Glutamatergic neuron (in vitro differentiated cells): ENCODE results near the gene MTA3. TPM values are rescaled to one million over a fixed set of nuclear protein-coding genes. Genes with fewer than 3 reads are reported as not detected.
"Not testable (repeated sequence)": the region's sequence is repeated elsewhere in the genome, so short reads cannot be mapped to it uniquely, and the experiment has no call there.

Experiments used
- DNase-seq: peaks from one replicate; pipeline ENCODE4 v3.0.0; 2022
- H3K27ac Mint-ChIP-seq: one replicate; pipeline ENCODE4 v1.8.0; 2020; ENCODE audit warnings: mild to moderate bottlenecking, mixed read lengths, inconsistent platforms; ENCODE audit not compliant: unreplicated experiment
- H3K27me3 Mint-ChIP-seq: one replicate; pipeline ENCODE4 v1.8.0; 2020; ENCODE audit warnings: mild to moderate bottlenecking, moderate library complexity, mixed read lengths, inconsistent platforms; ENCODE audit not compliant: unreplicated experiment
- H3K36me3 Mint-ChIP-seq: one replicate; pipeline ENCODE4 v1.8.0; 2020; ENCODE audit warnings: mild to moderate bottlenecking, mixed read lengths, inconsistent platforms; ENCODE audit not compliant: unreplicated experiment
- H3K4me1 Mint-ChIP-seq: one replicate; pipeline ENCODE4 v1.8.0; 2020; ENCODE audit warnings: mild to moderate bottlenecking, low read depth, mixed read lengths, inconsistent platforms; ENCODE audit not compliant: unreplicated experiment
- H3K4me3 Mint-ChIP-seq: one replicate; pipeline ENCODE4 v1.8.0; 2020; ENCODE audit warnings: mild to moderate bottlenecking, mixed read lengths, inconsistent platforms; ENCODE audit not compliant: unreplicated experiment
- H3K9me3 Mint-ChIP-seq: one replicate; pipeline ENCODE4 v1.8.0; 2020; ENCODE audit warnings: mild to moderate bottlenecking, moderate library complexity, mixed read lengths, inconsistent platforms; ENCODE audit not compliant: unreplicated experiment
- total RNA-seq: library from RNA; stranded (reverse); fragmentation: NEBNext Ultra II Directional; extraction: Animal tissue kit (Norgen Biotek cat#: 25700); gene quantifications from one replicate; pipeline ENCODE4 v1.2.1, GENCODE V29; 2021; ENCODE audit not compliant: unreplicated experiment
- TF ChIP-seq, protein P1 (sequence below): fragments of 200-600 bp; sonication (generic); IDR thresholded peaks from one replicate; pipeline ENCODE4 v1.5.0; 2021; ENCODE audit not compliant: partially characterized antibody, unreplicated experiment

Gene MTA3
- total RNA-seq, 1 donor from 2014 or later = 64.1 TPM

DNA sequence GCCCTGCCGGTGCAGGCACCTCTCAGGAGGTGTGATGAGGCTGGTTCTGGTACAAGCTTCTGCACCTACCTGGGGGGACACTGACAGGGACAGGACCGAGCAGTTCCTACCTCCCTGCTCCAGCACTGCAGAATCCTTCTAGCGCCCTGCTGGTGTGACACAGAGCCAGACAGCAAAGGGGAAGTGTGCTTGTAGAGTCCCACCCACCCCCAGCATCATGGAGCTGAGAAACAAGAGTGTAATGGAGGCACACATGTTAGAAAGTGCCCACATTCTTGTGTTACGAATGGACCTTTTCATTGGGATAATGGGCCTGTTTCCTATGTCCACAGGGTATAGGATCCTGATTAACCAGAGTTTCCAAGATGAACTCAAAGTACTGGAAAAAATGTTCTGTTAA is 157.2 kb downstream of the MTA3 start:
- Mint-ChIP-seq H3K4me1 (no peaks in the 10 kb centered on the region), H3K4me3 (no peak overlapping the region), H3K36me3 (peaks cover 24% of the 10 kb centered on the region), H3K9me3 (peaks cover 6% of the 10 kb centered on the region), H3K27ac (no peak overlapping the region), H3K27me3 (peaks cover 2% of the 10 kb centered on the region)
- TF ChIP-seq, protein P1, sequence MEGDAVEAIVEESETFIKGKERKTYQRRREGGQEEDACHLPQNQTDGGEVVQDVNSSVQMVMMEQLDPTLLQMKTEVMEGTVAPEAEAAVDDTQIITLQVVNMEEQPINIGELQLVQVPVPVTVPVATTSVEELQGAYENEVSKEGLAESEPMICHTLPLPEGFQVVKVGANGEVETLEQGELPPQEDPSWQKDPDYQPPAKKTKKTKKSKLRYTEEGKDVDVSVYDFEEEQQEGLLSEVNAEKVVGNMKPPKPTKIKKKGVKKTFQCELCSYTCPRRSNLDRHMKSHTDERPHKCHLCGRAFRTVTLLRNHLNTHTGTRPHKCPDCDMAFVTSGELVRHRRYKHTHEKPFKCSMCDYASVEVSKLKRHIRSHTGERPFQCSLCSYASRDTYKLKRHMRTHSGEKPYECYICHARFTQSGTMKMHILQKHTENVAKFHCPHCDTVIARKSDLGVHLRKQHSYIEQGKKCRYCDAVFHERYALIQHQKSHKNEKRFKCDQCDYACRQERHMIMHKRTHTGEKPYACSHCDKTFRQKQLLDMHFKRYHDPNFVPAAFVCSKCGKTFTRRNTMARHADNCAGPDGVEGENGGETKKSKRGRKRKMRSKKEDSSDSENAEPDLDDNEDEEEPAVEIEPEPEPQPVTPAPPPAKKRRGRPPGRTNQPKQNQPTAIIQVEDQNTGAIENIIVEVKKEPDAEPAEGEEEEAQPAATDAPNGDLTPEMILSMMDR = no peak
- DNase-seq = no peak

DNA sequence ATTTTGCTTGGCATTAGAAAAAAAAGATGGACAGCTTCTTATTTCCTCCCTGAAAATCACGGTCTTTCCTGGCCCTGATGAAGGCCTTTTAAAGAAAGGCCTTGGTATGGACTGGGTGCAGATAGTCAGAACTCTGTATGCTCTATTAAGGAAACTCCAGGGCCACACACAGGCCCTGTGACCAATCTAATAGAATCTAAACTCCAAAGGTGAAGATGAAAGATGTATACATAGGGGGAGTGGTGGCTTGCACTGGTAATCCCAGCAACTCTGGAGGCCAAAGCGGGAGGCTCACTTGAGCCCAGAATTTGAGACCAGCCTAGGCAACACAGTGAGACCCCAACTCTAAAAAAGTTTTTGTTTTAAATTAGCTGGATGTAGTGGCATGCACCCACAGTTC is 158.2 kb downstream of the MTA3 start:
- TF ChIP-seq, protein P1 = no peak
- DNase-seq = no peak
- no peak overlapping the region for H3K27ac Mint-ChIP-seq
- H3K4me1 Mint-ChIP-seq = no peaks in the 10 kb centered on the region
- no peak overlapping the region for H3K4me3 Mint-ChIP-seq
- H3K36me3 Mint-ChIP-seq = peaks cover 34% of the 10 kb centered on the region
- peaks cover 2% of the 10 kb centered on the region for H3K27me3 Mint-ChIP-seq
- H3K9me3 Mint-ChIP-seq = peaks cover 12% of the 10 kb centered on the region

DNA sequence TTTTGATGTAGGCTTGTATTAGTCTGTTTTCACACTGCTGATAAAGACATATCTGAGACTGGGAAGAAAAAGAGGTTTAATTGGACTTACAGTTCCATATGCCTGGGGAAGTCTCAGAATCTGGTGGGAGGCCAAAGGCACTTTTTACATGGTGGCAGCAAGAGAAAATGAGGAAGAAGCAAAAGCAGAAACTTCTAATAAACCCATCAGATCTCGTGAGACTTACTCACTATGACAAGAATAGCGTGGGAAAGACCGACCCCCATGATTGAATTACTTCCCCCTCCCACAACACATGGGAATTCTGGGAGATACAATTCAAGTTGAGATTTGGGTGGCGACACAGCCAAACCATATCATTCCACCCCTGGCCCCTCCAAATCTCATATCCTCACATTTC is 162.9 kb downstream of the MTA3 start:
- Mint-ChIP-seq H3K36me3 (peaks cover 64% of the 10 kb centered on the region), H3K9me3 (peaks cover 18% of the 10 kb centered on the region)
- H3K4me3 Mint-ChIP-seq, H3K4me1 Mint-ChIP-seq, H3K27me3 Mint-ChIP-seq, DNase-seq, H3K27ac Mint-ChIP-seq: not testable (repeated sequence)

DNA sequence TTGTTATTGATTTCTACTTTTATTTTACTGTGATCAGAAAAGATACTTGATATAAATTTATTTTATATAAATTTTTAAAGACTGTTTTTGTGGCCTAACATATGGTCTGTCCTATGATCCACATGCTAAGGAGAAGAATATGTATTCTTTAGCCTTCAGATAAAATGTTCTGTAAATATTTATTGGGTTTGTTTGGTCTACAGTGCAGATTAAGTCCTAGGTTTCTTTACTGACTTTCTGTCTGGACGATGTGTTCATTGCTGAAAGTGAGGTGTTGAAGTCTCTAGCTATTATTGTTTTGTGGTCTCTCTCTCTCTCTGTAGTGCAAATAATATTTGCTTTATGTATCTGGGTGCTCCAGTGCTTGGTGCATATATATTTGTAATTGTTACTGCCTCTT is 165.4 kb downstream of the MTA3 start:
- TF ChIP-seq, protein P1 = no peak
- no peak overlapping the region for H3K27ac Mint-ChIP-seq
- peaks cover 64% of the 10 kb centered on the region for H3K36me3 Mint-ChIP-seq
- peaks cover 20% of the 10 kb centered on the region for H3K9me3 Mint-ChIP-seq
- H3K4me3 Mint-ChIP-seq = no peak overlapping the region
- H3K27me3 Mint-ChIP-seq = no peaks in the 10 kb centered on the region
- no peak for DNase-seq
- H3K4me1 Mint-ChIP-seq = no peaks in the 10 kb centered on the region

DNA sequence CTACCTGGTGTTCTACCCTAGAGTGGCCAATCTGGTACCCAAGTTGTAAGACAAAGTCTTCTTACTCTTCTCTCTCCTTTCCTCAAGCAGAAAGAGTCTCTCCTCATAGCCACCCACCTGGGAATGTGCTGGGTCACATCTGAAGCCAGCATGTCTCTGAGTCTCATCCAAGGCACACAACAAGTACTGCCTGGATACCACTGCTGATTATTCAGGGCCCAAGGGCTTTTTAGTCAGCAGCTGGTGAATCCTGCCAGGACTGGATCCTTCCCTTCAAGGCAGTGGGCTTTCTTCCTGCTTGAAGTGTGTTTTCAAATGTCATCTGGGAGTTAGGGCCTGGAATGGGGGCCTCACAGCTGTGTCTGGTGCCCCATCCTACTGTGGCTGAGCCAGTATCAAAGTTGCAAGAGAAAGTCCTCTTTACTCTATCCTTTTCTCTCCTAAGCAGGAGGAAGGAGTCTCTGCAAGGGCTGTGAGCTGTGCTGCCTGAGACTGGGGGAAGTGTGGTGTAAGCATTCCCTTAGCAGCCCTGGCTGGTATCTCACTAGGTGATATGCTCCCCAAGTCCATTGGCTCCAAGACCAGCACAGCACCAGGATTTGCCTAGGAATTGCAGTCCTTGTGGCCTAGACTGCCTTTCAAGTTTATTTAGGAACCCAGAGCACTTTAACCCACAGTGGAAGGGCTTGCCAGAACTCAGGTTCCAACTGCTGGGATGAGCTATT is 168.3 kb downstream of the MTA3 start:
- Mint-ChIP-seq H3K27ac (no peak overlapping the region), H3K36me3 (peaks cover 55% of the 10 kb centered on the region), H3K4me1 (no peaks in the 10 kb centered on the region), H3K4me3 (no peak overlapping the region), H3K27me3 (no peaks in the 10 kb centered on the region), H3K9me3 (peaks cover 11% of the 10 kb centered on the region)
- DNase-seq = no peak
- TF ChIP-seq, protein P1 = no peak
